SKM-1 treated with dmso at 0.1 percent for 144 hours (cell line): ENCODE measurements around the gene SPEN.

Source experiments
- DNase-seq: peaks from one replicate; lab custom pipeline; 2025; ENCODE audit not compliant: unreplicated experiment; lab: John Stamatoyannopoulos, UW

The SPEN gene

GRCh38 chr1:15959424-15959823 lies 111.9 kb downstream of the SPEN start:
- no peak for DNase-seq

GRCh38 chr1:15959827-15960446 lies 112.4 kb downstream of the SPEN start:
- no peak for DNase-seq

GRCh38 chr1:15960808-15961207 lies 113.3 kb downstream of the SPEN start:
- no peak for DNase-seq

- no peak for DNase-seq
These were observed 114.0 kb downstream of the SPEN start for GRCh38 chr1:15961492-15961891.

- DNase-seq = no peak
These were observed 114.7 kb downstream of the SPEN start for GRCh38 chr1:15962176-15962575.

GRCh38 chr1:15962671-15963362 lies 115.3 kb downstream of the SPEN start:
- no peak for DNase-seq

GRCh38 chr1:15963363-15963967 lies 116.0 kb downstream of the SPEN start:
- DNase-seq = no peak

GRCh38 chr1:15963968-15964648 lies 116.6 kb downstream of the SPEN start:
- no peak for DNase-seq

- DNase-seq = no peak
These were observed 117.8 kb downstream of the SPEN start for GRCh38 chr1:15965228-15965767.

GRCh38 chr1:15966081-15966955 lies 118.8 kb downstream of the SPEN start:
- DNase-seq = no peak

GRCh38 chr1:15966956-15967344 lies 119.4 kb downstream of the SPEN start:
- DNase-seq = no peak

- DNase-seq = no peak
These were observed 120.7 kb downstream of the SPEN start for GRCh38 chr1:15968172-15968571.

- DNase-seq = no peak
These were observed 121.9 kb downstream of the SPEN start for GRCh38 chr1:15969321-15969880.

GRCh38 chr1:15970911-15971310 lies 123.4 kb downstream of the SPEN start:
- no peak for DNase-seq

- no peak for DNase-seq
These were observed 124.9 kb downstream of the SPEN start for GRCh38 chr1:15972409-15972808.

- no peak for DNase-seq
These were observed 126.3 kb downstream of the SPEN start for GRCh38 chr1:15973772-15974171.

GRCh38 chr1:15974855-15975254 lies 127.3 kb downstream of the SPEN start:
- no peak for DNase-seq

GRCh38 chr1:15975358-15975804 lies 127.9 kb downstream of the SPEN start:
- DNase-seq = peak; percentile 7

- DNase-seq = peak; percentile 90
These were observed 128.5 kb downstream of the SPEN start, which contains the start of gene ZBTB17 for GRCh38 chr1:15975805-15976680. Gene ZBTB17, minus strand, starts transcription at chr1:15976101. Its CDS starts 27,606 bp downstream, at chr1:15948495.
